ENCODE measurements around the gene KCNT1.

KCNT1 gene

DNA sequence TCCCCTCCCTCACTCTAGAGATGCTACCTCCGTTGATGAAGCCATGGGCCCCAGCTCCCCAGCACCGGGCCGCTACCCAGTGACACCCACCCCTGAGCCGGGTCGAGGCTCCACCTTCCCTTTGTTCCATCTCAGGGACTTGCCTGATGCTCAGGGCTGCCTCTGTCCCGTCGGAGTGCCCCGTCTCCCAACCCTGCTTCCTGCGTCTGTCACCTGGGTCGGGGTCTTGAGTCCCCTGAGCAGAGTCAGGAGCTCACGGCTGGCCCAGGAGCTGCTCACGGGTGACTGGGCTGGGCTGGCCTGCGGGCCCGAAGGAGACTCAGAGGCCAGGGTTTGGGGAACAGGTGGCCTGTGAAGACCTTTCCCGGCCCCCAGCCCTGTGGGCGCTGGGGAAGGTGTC lies 85.3 kb downstream of the KCNT1 start:
- DNase-seq: no peak

DNA sequence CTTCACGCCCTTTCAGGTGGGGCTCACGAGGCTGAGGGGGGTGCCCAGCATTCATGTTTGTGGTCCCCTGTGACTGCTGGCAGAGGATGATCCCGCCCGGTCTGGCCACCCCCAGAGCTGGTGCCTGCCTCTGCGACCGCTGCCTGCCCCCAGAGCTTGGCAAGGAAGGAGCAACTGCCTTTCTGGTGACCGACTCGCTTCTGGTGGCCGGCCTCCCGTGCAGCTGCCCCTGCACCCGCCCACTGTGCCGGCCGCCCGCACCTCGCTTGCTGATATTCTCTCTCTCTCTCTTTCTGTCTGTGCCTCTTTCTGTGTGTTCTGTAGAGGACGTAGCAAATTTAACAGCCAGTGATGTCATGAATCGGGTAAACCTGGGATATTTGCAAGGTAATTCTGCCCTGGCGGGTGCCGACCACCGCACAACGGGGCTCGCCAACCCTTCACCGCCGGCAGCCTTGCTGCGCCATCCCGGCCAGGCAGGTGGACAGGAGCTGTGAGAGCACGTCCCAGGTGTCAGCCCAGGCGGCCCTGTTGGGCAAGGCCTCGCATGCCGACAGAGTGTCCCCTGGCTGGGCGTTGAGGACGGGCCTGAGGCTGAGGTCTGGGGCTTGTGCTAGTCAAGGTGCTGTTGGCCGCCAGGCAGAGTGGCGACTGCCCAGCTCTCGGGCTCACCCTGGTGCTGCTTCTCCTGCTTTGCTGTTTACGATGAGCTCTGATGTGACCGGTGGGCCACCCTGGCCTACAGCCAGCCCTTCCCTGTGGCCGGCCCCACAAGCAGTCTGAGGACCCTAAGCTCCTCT lies 86.0 kb downstream of the KCNT1 start:
- DNase-seq: no peak

DNA sequence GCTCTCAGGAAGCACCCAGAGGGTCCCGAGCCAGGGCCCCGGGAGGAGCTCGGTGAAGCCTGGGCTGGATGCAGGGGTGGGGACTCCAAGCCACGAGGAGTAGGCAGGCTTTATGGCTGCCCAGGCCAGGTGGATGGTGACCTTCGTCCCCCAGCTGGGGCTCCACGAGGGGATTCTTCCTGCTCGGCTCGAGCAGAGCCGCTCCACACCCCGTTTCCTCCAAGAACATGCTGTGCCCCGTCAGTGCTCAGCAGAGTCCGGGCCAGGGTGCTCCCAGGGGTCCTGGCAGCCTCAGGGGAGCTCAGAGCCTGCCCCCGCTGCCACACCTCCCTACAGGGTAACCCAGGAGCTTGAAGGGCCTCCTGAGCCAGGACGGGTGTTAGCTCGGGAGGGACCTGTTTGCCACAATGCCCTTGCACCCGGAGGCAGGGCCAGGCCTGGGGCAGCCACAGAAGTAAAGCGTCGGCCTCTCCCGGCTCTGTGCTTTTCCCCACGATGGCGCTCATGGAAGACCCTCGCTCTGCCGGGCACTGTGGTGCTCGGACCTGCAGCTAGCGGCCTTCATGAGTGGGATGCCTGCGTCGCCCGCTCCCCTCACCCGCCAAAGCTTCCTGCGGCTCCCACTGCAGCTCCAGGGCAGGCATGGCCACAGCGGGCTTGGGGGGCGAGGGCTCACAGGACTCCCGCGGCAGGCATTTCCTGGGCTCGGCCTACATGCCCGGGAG lies 86.8 kb downstream of the KCNT1 start:
- no peak for DNase-seq

DNA sequence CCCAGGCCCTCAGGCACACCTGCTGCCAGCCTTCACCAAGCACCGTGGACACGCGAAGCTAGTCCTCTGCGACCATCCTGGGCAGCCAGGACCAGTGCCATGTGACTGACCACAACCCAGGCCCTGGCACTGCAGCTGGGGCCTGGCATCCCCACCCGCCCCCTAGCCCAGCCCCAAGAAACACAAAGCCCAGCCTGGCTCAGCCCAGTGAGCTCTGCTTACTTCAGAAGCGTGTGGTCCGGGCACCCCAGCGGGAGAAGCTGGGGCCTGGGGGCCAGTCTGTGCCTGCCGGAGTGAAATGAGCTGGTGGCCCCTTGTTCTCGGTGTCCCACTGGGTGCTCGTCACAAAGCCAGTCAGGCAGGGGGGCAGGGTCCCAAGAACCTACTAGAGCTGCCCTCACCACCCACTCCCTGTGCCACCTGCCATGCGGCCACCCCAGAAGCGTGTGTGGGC lies 87.9 kb downstream of the KCNT1 start:
- no peak for DNase-seq

DNA sequence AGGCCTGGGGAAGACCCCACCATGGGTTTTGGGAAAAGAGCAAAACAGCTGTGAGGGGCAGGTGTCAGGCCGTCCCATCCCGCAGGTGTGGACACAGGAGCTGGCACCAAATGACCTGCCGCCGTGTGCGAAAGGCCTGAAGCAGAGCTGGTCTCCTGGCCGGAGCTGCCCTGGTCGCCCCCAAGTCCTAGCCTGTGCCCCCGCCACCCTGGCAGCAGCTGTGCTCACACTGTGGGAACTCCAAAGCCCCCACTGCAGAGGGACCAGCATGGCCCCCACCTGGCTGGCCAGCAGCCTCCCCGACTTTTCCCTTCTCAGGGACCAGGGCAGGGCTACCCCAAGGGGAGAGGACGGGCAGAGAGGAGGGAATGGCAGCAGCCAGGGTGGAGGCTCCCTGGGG lies 88.4 kb downstream of the KCNT1 start:
- no peak for DNase-seq

DNA sequence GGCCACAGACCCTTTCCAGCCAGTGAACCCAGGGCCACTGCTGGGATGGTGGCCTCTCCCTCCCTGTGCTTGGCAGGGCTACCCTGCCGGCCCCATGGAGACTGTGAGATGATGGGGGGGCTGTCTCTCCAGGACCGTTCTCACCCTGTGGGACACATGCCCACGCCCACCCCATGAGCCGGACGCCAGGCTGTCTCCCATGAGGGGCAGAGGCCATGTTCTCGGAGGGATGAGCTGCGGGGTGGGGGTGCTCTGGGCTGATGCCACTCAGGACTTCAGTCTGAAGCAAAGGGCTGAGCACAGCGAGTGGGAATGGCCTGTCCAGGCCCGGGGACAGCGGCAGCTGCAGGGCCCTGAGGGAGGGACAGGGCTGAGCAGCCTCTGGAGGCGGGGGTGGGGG lies 88.9 kb downstream of the KCNT1 start:
- DNase-seq: no peak

DNA sequence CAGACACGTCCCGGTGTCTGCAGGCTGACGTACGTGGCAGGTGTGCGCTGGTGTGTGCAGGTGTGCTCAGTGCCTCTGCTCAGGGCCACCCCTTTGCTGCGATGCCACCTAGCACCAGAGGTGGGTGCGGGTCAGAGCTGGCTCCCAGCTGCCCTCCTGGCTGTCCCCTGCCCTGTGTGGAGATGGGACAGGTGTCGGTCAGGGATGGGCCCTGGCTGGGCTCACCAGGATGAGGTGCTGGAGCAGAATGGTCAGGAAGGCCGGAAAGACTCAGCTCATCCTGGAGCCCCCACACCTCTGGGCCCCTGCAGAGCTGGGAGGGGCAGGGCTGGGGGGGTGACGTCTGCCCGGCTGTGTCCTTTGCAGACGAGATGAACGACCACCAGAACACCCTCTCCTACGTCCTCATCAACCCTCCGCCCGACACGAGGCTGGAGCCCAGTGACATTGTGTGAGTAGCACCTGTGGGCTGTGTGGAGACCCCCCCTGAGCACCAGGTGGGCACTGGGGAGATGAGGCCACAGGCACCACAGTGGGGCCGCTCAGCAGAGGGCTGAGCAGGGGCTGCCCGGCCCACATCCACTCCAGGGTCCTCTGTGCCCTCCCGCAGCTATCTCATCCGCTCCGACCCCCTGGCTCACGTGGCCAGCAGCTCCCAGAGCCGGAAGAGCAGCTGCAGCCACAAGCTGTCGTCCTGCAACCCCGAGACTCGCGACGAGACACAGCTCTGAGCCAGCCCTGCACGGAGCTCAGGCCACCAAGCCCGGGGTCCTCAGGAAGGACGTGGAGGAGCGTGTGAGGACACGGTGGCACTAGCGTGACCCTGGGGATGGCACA lies 89.7 kb downstream of the KCNT1 start:
- DNase-seq: no peak

DNA sequence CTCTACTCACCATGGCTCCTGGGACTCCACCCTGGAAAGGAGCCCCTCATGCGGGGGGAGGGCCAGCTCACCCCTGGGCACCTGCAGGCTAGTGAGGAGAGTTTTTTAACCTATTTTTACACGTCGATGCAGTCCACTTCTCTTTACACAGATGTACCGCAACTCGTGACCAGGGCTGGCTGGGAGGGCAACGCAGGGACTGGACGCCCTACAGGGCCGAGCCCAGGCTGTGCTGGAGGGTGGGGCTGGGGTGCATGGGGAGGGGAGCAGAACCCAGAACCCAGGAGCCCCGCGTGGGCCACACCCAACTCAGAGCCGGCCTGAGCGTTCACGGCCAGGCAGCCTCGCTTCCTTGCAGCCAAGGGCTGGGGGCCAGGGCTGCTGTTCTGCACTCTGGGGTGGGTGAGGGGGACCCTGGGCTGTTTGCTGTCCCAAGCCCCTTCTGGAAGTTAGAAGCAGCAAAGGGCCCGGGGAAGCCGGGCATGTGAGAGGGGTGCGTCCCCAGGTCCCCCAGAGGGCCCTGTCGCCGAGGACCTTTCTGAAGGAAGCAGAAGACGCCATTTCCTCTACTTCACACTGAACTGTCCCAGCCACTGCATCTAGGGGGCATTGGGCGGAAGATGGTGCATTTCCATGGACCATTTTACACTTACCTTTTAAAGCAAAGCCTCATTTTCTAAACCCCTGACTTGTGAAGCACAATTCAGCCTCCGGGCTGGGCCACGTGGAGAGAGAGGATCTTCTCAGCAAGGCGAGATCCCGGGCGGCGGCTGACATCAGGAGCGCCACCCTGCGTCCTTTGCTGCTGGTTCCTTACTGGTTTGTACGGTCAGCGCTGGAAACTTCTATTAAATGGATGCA lies 90.5 kb downstream of the KCNT1 start:
- no peak for DNase-seq

DNA sequence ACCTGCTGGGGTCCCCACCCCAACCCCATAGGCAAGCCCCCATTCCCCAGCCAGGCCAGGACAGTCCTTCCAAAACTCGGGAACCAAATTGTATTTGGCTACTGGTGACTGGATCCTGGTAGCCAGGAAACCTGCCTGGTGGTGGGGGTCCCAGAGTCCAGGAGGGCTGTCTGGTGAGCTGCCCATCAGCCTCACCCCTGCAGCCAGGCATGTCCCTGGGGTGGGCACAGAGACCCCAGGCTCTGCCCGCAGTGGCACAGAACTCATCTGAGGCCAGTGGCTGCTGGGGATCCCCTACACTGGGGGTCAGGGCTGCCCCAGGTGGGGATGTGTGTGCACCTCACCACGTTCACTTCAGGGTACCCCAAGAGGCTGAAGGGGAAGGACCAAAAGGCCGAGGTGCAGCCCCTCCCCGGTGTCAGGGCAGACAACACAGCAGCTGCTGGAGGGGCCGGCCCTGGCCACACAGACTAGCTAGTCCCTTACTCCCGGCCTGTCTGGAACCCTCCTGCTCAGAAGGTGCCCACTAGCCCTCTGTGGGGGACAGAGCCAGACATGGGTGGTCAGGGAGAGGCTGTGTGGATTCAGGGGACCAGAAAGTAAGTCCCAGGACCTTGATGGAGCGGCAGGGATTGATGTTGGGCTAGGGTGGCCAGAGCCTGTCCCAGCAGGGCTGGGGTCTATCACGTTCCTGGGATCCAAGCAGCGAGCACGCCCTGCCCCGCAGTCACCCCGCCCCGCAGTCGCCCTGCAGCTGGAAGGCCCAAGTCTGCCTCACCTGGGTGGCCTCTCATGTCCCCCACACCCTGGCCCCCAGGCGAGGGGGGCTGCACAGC lies 91.5 kb downstream of the KCNT1 start:
- DNase-seq: no peak

DNA sequence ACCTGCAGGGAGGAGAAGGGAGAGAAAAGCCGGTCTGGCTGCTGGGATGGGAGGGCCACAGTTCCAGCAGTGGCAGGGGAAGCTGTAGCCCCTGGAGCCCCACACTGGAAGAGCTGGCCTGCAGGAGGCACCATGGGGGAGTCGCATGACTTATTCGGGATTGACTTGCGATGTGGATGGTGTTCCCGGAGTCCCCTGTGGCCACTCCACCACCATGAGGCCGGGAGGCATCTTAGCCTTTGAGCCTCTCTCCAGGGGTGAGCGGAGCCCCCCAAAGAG lies 92.0 kb downstream of the KCNT1 start:
- no peak for DNase-seq

DNA sequence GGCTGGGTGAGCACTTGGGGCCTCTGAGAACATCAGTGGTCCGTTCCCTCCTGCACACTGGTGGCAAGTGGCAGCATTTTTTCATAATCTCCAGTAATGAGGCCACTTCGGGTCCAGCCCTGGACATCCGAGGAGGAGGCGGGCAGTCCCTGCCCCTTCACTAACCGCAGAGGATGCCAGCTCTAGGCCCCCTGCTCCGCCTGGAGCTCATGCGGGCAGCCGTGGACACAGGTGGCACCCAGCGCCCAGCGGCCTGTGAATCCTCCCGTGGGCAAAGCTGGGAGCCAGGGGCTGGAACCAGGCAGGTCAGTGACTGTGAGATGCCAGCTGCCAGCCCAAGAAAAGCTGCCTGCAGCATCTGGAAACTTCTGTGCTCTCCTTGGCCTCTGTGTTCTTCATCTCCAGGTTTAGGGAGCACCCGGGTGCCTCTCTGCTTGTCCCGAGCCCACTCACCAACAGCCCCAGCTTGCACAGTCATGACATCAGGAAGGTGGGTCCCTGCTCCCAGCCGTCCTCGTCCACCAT lies 92.4 kb downstream of the KCNT1 start:
- DNase-seq: no peak

DNA sequence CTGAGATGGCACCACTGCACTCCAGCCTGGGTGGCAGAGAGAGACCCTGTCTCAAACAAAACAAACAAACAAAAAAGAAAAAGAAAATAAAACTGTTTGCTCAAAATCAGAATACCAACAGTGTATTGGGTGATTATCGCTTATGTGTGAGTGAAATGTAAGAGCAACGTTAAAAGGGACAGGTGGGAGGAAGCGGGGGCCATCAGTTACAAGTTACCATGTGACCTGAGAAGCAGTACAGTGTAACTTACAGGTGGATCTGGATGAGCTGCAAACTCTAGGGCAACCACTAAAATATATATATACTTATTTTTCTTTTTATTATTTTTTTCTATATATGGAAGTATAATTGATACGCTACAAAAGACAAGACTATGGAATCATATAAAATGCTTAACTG lies 93.4 kb downstream of the KCNT1 start:
- DNase-seq: no peak

DNA sequence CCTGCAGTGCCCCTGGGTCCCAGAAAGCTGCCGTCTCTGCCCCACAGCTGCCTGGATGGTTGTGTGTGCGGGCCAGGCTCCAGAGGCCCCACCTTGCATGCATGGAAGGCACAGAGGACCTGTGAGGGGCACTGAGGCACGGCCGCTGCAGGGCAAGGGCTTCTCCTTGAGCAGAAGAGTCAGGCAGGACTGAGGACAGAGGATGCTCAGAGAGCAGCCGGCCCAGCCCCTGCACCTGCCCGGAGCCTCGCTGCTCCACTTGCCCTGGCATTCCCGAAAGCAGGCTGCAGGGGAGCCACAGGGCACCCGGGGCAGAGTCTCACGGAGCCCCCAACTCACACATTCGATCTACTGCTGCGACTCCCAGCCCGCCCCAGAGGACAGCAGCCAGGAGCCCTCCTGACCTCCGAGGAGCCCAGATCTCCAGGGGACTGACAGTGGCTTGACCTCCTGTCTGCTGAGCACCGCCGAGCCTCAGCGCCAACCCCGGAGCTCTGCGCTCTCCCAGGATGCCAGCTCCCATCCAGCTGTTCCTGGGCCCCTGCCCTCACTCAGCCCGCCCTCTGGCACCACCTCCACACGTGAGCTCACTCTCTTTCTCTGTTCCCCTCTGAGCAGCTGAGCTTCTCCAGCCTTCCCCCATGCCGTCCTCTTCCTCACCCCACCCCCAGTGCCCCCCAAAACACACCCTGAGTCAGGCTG lies 95.0 kb downstream of the KCNT1 start:
- no peak for DNase-seq

DNA sequence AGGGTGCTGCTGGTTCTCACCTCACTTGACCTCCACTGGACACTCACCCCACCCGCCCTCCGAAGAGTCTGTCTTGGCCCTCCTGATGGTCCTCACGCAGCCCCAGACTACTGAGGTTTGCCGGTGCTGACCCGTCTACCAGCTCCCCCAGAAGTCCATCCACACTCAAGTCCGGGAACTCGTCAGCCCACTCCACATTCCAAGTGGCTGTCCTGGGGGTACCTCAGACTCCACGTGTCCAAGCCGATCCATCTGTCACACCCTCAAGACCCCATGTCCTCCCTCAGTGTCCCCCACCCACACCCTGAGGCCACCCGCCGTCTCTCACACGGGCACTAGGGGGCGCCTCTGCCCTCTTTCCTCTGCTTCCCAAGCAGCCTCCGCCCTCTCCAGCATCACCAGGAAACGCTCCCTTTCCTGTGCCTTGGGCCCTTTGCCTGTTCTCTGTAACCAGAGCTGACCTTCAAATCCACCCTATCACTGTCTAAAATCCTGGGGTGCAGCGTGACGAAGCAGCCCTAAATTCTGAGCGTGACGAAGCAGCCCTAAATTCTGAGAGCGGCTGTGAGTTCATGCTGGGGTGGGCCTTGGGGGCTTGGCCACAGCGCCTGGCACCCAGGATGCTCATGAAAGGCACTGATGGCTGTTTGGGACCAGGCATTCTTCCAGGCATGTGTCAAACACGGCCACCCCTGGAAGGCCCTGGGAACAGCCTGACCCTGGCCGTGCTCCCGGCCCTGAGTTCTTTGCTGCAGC lies 95.7 kb downstream of the KCNT1 start:
- DNase-seq: peak in 1 of 2 donors; percentile 12

DNA sequence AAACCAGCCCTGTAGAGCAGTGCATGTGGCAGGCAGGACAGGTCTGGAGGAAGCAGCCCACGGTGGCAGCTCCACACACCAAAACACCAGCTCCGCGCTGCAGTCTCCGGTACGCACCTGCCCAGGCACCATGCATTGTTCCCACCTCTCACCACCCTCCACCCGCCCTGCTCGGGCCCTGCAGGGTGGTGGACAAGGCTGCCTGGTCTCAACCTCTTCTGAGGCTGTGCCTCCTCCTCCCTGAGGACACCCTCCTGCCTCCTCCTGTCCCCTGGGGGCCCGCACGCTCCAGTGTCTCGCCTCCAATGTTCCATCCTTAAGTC lies 96.2 kb downstream of the KCNT1 start:
- no peak for DNase-seq

DNA sequence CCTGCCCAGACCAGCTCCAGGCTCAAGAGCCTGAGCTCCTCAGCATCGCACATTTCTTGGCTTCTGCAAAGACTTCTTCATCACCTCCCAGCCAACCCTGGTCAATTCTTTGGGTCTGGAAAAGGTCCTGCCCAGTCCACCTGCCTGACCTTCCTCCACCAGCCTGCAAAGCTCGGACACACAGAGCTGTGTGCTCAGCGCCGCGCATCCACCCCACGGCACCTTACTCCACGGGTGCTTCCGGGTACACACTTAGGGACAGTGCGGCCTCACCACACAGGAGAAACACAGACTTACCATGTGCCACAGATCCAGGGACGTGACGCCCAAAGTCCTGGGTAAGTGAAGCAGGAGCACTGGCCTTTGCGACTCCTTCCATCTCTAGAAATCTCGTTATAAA lies 97.3 kb downstream of the KCNT1 start:
- DNase-seq: no peak

DNA sequence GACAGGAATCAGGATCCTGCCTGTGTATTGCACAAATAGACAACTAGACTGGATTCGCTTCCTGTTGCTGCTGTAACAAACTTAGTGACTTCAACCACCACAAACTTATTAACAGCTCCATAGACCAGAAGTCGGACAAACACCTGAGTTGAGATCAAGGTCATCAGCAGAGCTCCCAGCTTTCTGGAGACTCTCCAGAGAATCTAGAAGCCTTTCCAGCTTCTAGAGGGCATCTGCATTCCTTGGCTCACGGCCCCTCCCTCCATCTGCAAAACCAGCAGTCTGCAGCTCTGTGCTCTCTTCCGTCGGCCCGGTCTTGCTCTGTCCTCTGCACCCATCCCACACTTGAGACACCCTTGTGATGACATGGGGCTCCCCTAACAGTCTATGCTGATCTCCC lies 99.1 kb downstream of the KCNT1 start:
- no peak for DNase-seq

DNA sequence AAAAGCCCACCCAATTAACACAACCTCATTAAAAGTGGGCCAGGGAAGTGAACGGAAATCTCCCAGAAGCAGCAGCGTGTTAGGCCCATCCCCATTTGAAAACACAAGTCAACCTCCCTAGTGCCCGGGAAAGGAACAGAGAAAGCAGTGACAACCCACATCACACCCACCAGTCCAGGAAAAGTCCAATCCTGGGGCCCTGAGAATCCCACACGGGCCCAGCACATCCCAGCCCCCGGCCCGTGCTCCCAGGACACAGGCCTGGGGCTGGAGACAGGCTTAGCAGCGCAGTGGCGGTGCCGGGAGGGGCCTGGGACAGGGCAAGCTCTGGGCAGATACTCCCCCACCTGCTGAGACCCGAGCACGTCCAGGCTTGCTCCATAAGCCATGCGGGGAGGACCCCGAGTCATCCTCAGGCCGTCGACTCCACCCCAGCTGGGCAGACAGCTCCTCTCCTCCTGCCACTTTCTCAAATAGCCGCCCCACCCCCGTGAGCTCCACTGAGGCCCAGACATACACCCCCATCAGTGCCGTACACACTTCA lies 101.0 kb downstream of the KCNT1 start:
- DNase-seq: no peak

DNA sequence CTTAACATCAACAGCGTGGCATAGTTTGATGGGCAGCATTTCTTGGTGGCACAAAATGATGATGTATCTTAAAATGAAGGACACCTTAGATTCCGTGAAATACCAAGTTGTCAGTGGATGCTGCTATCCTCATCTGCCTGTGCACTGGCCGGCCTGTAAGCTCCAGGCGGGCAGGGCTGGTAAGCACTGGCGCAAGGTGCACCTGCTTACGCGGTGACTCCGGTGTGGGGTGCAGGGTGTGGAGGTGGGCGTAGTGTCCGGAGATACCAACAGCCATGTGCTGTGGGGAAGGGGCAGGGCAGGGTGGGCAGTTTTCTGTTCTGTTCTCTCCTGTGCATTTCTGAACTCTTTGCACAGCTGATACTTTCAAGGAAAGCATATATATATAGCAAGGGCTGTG lies 101.5 kb downstream of the KCNT1 start:
- DNase-seq: no peak
